HG03039 (cell line): ENCODE data around the gene RABGGTB.
"Not testable (repeated sequence)": the region's sequence is repeated elsewhere in the genome, so short reads cannot be mapped to it uniquely, and the experiment has no call there.

Experiments
- ATAC-seq: cut with Tn5 transposase; IDR thresholded peaks from one replicate; pipeline ENCODE4 v1.9.1; 2021; ENCODE audit warnings: mild to moderate bottlenecking, moderate library complexity; ENCODE audit not compliant: unreplicated experiment

Gene RABGGTB

DNA sequence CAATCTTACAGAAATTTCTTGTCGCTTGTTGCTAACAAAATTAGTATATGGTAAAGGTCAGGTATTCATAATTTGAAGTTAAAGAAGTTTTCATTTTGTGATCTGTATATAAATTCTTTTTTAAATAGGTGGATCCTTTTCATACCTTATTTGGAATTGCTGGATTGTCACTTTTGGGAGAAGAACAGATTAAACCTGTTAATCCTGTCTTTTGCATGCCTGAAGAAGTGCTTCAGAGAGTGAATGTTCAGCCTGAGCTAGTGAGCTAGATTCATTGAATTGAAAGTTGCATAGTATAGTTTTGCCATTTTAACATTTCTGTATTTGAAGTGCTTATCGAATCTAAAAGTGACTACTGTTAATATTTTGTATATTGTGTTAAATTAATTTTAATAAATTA is 8.3 kb downstream of the RABGGTB start:
- ATAC-seq: no peak

DNA sequence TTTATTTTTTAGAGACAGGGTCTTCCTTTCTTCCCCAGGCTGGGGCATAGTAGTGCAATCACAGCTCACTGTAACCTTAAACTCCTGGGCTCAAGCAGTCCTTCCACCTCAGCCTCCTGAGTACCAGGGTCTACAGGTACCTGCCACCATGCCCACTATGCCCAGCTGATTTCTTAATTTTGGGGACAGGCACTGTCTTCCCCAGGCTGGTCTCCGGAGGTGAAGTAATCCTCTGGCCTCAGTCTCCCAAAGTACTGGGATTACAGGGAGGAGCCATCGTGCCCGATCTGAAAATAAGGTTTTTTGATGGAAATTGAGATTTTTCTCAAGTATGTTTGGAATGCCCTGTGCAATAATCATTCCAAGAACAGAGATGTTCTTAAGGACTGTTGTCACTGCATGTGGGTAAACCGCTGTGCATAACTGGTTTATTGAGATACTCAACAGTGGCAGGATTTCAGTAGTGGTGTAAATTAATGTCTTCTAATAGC is 9.7 kb downstream of the RABGGTB start:
- ATAC-seq: no peak

DNA sequence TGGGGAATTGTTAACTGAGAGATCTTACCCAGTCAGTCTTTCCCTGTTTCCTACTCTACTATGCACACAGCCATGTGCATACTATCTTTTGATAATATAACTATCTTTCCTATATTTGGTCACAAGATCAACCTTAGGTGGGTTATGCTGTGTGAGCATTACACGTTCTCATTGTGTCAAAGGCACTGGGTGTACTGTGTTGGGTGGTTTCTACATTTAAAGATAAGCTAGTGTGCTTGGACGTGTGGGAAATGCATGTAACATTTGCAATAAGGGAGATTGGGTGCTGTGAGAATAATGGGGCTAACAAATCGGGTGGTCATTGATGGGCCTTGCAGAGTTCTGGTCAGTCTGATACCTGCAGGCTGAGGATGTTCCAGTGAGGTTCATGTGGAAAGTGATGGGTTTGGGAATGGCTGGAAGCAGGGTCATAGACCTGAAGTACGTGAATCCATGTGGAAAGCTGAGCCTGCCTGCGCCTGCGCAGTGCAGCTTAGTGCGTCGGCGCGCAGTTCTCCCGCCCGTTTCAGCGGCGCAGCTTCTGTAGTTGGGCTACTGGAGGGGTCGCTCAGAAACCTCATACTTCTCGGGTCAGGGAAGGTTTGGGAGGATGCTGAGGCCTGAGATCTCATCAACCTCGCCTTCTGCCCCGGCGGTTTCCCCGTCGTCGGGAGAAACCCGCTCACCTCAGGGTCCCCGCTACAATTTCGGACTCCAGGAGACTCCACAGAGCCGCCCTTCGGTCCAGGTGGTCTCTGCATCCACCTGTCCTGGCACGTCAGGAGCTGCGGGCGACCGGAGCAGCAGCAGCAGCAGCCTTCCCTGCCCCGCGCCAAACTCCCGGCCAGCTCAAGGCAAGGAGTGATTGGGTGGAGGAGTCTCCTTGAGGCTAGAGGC is 10.6 kb downstream of the RABGGTB start, which contains the start of gene MSH4:
TSS of gene MSH4 (plus strand) at position 507 of the 897 bp plus-strand sequence. CDS start at position 611, 104 bp downstream.
- no peak for ATAC-seq

DNA sequence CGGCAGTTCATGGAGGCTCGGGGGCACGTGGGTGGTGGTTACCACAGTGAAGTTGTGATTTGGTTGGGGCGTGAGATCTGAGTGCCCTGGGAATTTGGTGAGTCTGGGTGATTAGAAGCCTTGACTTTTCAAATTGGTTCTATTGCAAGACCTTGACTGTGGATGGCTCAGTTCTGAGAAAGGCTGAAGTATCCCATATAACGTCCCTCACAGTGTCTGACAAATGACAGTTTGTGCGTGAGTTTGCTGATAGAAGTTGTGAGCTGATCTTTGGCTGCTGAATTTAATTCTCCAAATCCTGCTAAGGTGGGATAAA is 11.2 kb downstream of the RABGGTB start:
- ATAC-seq: no peak

DNA sequence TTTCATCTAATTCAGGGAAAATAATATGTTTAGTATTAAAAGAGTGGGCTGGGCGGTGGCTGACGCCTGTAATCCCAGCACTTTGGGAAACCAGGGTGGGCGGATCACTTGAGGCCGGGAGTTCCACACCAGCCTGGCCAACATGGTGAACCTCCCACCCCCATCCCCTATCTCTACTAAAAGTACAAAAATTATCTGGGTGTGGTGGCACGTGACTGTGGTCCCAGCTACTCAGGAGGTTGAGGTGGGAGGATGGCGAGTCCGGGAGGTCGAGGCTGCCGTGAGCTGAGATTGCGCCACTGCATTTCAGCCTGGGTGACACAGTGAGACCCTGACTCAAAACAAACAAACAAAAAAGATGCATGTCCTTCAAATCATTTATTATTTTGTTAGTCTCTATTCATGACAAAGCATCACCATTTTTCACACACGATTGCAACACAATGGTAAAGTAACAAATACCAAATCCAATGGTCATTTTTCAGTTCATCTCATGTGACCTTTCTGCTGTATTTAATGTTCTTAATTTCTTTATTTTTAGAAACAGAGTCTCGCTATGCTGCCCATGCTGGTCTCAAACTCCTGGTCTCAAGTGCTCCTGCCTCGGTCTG is 11.7 kb downstream of the RABGGTB start:
- no peak for ATAC-seq

DNA sequence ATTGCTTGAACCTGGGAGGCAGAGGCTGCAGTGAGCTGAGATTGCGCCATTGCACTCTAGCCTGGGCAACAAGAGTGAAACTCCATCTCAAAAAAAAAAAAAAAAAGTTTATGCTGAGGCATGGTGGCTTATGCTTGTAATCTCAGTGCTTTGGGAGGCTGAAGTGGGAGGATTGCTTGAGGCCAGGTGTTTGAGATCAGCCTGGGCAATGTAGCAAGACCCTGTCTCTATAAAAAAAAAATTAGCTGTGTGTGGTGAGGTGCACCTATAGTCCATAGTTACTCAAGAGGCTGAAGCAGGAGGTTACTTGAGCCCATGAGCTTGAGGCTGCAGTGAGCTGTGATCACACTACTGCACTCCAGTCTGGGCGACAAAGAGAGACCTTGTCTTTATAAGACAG is 15.4 kb downstream of the RABGGTB start:
- ATAC-seq: not testable (repeated sequence)

DNA sequence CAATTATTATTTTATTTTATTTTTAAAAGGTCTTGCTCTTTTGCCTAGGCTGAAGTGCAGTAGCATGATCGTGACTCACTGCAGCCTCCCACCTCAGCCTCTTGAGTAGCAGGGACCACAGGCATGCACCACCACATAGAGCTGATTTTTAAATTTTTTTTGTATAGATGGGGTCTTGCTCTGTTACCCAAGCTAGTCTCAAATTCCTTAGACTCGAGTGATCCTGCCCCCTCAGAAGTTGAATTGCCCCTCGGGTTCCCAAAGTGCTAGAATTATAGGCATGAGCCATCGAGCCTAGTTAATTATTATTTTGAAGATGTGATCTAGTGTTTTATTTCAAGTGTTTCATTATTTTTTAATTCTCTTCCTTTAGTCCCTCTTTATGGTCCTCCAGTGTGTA is 22.9 kb downstream of the RABGGTB start:
- ATAC-seq: no peak

DNA sequence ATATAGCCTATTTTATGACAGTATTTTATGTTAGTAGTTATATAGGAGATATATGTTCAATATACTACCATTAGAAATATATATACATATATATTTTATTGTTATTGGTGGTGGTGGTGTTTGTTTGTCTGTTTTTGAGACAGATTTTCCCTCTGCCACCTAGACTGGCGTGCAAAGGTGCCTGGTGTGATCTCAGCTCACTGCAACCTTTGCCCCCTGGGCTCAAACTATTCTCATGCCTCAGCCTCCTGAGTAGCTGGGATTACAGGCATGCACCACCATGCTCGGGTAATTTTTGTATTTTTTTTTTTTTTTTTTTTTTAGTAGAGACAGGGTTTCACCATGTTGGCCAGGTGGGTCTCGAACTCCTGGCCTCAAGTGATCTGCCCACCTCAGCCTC is 24.1 kb downstream of the RABGGTB start:
- not testable (repeated sequence) for ATAC-seq

DNA sequence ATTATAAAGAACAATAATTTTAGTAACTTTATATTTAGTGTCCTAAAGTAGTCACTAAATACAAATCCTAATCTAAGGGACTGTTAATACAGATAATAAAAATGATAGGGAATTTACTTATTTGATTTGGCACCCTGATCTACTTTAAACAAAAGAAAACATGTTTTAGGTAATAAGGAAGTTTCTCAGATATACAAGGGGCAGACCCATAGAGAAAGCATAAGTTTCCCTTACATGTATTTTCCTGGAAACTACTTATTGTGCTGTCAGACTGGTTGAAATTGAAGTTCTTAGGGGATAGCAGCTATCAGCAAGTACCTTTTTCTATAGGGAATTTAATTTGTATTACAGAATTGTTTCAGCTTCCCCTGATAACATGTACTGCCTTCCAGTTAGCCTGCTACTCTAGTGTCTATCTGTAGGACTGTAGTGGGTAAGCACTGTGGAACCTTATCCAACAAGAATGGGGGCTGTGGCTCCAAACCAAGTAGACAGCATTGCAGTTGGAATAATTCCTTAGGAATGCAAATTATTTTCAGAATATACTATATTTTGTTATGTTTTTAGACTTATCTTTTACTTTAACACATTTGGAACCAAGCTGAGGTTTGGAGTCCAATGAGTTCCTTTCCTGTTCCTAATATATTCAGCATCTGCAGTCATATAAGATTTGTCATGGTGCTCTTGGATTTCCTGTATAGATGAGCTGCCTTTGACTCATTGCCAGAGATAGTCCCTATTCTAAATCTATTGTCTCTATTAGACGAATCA is 25.3 kb downstream of the RABGGTB start:
- no peak for ATAC-seq

DNA sequence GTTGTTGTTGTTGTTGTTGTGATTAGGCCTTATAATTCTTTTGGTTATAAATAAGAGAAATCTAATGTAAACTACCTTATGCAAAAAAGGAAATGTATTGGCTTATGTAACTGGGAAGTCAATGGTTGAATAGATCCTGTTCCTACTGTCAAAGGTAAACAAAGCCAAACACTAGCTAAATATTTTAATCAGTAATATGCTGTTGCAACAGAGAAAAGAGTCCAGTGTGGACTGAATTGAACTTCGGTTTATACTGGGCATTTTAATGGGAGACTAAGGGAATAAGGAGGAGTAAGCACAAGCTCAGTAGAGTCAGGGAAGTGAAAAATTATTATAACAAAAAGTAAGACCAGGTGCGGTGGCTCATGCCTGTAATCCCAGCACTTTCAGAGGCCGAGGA is 26.0 kb downstream of the RABGGTB start:
- ATAC-seq: no peak

DNA sequence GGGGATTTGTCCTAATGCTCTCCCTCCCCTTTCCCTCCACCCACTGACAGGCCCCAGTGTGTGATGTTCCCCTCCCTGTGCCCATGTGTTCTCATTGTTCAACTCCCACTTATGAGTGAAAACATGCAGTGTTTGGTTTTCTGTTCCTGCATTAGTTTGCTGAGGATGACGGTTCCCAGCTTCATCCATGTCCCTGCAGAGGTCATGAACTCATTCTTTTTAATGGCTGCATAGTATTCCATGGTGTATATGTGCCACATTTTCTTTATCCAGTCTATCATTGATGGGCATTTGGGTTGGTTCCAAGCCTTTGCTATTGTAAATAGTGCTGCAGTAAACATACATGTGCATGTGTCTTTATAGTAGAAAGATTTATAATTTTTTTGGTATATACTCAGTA is 37.5 kb downstream of the RABGGTB start:
- ATAC-seq: not testable (repeated sequence)

DNA sequence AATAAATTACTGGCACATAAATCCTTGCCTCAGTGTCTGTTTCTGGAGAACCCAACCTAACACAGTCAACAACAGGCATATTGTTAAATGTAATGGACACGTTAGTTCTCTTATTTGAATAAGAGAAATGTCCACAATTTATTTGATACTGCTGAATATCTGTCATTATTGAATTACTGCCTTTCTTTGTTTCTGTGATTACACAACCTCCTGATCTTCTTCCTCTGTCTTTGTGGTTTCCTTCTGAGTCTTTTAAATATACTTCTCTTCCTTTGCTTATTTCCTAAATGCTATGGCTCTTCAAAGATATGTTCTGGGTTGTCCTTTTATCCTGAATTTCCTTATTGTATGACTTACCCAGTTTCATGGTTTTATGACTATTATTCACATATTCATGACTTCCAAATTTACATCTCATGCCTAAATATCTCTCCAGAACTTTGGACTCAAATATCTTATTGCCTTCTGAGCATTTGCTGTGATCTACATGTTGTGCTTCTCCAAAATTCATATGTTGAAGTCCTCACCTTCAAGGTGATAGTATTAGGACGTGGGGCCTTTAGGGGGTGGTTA is 50.6 kb downstream of the RABGGTB start:
- ATAC-seq: no peak

DNA sequence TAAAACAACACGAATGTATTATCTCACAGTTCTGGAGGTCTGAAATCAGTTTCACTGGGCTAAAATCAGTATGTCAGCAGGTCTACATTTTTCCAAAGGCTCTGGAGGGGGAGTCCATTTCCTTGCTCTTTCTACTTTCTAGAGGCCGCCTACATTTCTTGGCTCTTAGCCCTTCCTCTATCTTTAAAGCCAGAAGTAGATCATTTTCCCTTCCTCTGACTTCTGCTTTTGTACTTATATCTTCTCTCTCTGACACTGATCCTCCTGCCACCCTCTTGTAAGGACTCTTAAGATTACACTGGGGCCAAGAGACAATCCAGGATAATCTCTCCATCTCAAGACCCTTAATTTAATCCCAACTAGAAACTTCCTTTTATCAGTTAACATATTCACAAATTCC is 52.0 kb downstream of the RABGGTB start:
- no peak for ATAC-seq

DNA sequence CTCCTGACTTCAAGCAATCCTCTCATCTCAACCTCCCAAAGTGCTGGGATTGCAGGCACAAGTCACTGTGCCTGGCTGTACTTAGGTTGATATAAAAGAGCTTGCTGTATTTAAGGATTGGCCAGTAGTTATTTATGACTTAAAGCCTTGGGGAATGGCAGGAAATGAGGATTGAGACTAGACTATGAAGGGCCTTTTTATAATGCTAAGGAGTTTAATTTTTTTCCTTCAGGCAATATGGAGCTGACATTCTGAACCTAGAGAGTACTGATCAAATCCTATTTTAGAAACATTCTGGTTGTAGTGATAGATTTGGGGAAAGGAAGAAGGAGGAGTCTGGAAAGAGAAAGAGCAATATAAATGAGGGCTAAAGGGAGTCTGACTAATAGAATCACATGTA is 55.4 kb downstream of the RABGGTB start:
- ATAC-seq: no peak
